Mesenchymal stem cell (in vitro differentiated cells and primary cell): ENCODE results near the gene CCL11.

Experiments used
- DNase-seq: peaks from one replicate; pipeline ENCODE4 v3.0.0-alpha.2; 2013
- H2AFZ ChIP-seq: one replicate; pipeline ENCODE4 v1.6.1; 2013; ENCODE audit warnings: low read depth, mild to moderate bottlenecking, control low read depth, inconsistent platforms, low read length, moderate library complexity
- H2AK5ac ChIP-seq: 2 replicates; pipeline ENCODE4 v1.6.1; 2013; ENCODE audit warnings: low read length, moderate library complexity, mild to moderate bottlenecking, inconsistent platforms; ENCODE audit not compliant: severe bottlenecking
- H2BK120ac ChIP-seq: one replicate; pipeline ENCODE4 v1.6.1; 2013; ENCODE audit warnings: low read depth, mild to moderate bottlenecking, inconsistent platforms, low read length, moderate library complexity
- H2BK12ac ChIP-seq, 2 experiments: one replicate each; pipeline ENCODE4 v1.6.1; 2013; ENCODE audit warnings: inconsistent platforms in 2 of 2, low read length in 2 of 2, mild to moderate bottlenecking in 2 of 2, moderate library complexity in 2 of 2, control low read depth in 1 of 2
- H2BK15ac ChIP-seq: one replicate; pipeline ENCODE4 v1.6.1; 2013; ENCODE audit warnings: mild to moderate bottlenecking, low read depth, inconsistent platforms; ENCODE audit not compliant: poor library complexity, severe bottlenecking
- H2BK5ac ChIP-seq: 2 replicates; pipeline ENCODE4 v1.6.1; 2013; ENCODE audit warnings: low read depth, mild to moderate bottlenecking, low read length, control low read depth, inconsistent platforms; ENCODE audit not compliant: poor library complexity, severe bottlenecking
- H3K14ac ChIP-seq, 2 experiments: one replicate each; pipeline ENCODE4 v1.6.1; 2013; ENCODE audit warnings: inconsistent platforms in 2 of 2, low read length in 2 of 2, control low read depth in 1 of 2, mild to moderate bottlenecking in 1 of 2, moderate library complexity in 1 of 2
- H3K18ac ChIP-seq, 2 experiments: one replicate each; pipeline ENCODE4 v1.6.1; 2013; ENCODE audit warnings: inconsistent platforms in 2 of 2, low read length in 2 of 2, control low read depth in 1 of 2, low read depth in 1 of 2, mild to moderate bottlenecking in 1 of 2
- H3K23ac ChIP-seq, 2 experiments: one replicate each; pipeline ENCODE4 v1.6.1; 2013; ENCODE audit warnings: inconsistent platforms in 2 of 2, low read length in 2 of 2, mild to moderate bottlenecking in 2 of 2, moderate library complexity in 2 of 2, control low read depth in 1 of 2
- H3K27ac ChIP-seq: 2 replicates; pipeline ENCODE4 v1.5.1; 2013; ENCODE audit warnings: mild to moderate bottlenecking, moderate library complexity, low read length, control low read depth, inconsistent platforms; ENCODE audit not compliant: poor library complexity, severe bottlenecking
- H3K27me3 ChIP-seq, 2 experiments: 2 replicates each; pipeline versions ENCODE4 v1.6.1 to v1.7.0; 2013; ENCODE audit warnings: low read length in 2 of 2, mild to moderate bottlenecking in 2 of 2, moderate library complexity in 2 of 2, control low read depth in 1 of 2, inconsistent platforms in 1 of 2; ENCODE audit not compliant: control insufficient read depth in 1 of 2, insufficient read depth in 1 of 2
- H3K36me3 ChIP-seq, 2 experiments: 2 replicates each; pipeline versions ENCODE4 v1.6.1 to v1.7.0; 2013; ENCODE audit warnings: low read length in 2 of 2, control low read depth in 1 of 2, inconsistent platforms in 1 of 2, low read depth in 1 of 2, mild to moderate bottlenecking in 1 of 2; ENCODE audit not compliant: insufficient read depth in 2 of 2, control insufficient read depth in 1 of 2
- H3K4ac ChIP-seq, 2 experiments: one replicate each; pipeline ENCODE4 v1.6.1; 2013; ENCODE audit warnings: inconsistent platforms in 2 of 2, low read length in 2 of 2, mild to moderate bottlenecking in 2 of 2, moderate library complexity in 2 of 2, control low read depth in 1 of 2, low read depth in 1 of 2
- H3K4me1 ChIP-seq: 2 replicates; pipeline ENCODE4 v1.6.1; 2013; ENCODE audit warnings: low read depth, low read length, control low read depth; ENCODE audit not compliant: control insufficient read depth, insufficient read depth
- H3K4me2 ChIP-seq: 2 replicates; pipeline ENCODE4 v1.6.1; 2013; ENCODE audit warnings: low read length, mild to moderate bottlenecking, inconsistent platforms; ENCODE audit not compliant: poor library complexity, severe bottlenecking
- H3K4me3 ChIP-seq, 2 experiments: 2 replicates each; pipeline versions ENCODE4 v1.5.1 to v1.7.0; 2013; ENCODE audit warnings: low read length in 2 of 2, mild to moderate bottlenecking in 2 of 2, control low read depth in 1 of 2, low read depth in 1 of 2; ENCODE audit not compliant: insufficient read depth in 1 of 2
- H3K79me1 ChIP-seq: replicated peaks from 2 replicates; pipeline ENCODE4 v1.6.1; 2013; ENCODE audit warnings: mild to moderate bottlenecking, control low read depth, low read length, inconsistent platforms; ENCODE audit not compliant: poor library complexity, severe bottlenecking
- H3K9ac ChIP-seq: 2 replicates; pipeline ENCODE4 v1.7.0; 2013; ENCODE audit warnings: mild to moderate bottlenecking, low read length, moderate library complexity
- H3K9me3 ChIP-seq: 2 replicates; pipeline ENCODE4 v1.7.0; 2013; ENCODE audit warnings: mild to moderate bottlenecking, low read length; ENCODE audit not compliant: control insufficient read depth
- H4K8ac ChIP-seq: one replicate; pipeline ENCODE4 v1.6.1; 2013; ENCODE audit warnings: inconsistent platforms, mild to moderate bottlenecking, low read length, moderate library complexity
- H4K91ac ChIP-seq: one replicate; pipeline ENCODE4 v1.6.1; 2013; ENCODE audit warnings: mild to moderate bottlenecking, low read length, inconsistent platforms
- WGBS: methylation state at CpG from one replicate; pipeline ENCODE4 v1.1.7; 2013; ENCODE audit warnings: mixed read lengths; 5-methylcytosine and 5-hydroxymethylcytosine counted together

The CCL11 gene

GRCh38 chr17:34242587-34243363, 42.8 kb upstream of the CCL11 start:
- Histone ChIP-seq H2BK5ac (no peak overlapping the region), H3K79me1 (no peaks in the 10 kb centered on the region), H4K8ac (no peak overlapping the region), H3K4ac (no peak overlapping the region), H3K27ac (no peak overlapping the region), H3K27me3 (peaks cover 0 to 4% of the 10 kb centered on the region in 2 experiments), H2BK12ac (no peak overlapping the region), H3K9ac (no peak overlapping the region), H4K91ac (no peak overlapping the region), H3K4me1 (no peaks in the 10 kb centered on the region), H3K23ac (peak overlapping the region in 1 of 2 experiments; percentile 42), H3K18ac (no peak overlapping the region), H2BK120ac (no peak overlapping the region), H3K4me2 (no peak overlapping the region), H2BK15ac (no peak overlapping the region), H3K4me3 (no peak overlapping the region), H2AFZ (no peak overlapping the region), H3K36me3 (no peaks in the 10 kb centered on the region), H2AK5ac (no peak overlapping the region), H3K14ac (peak overlapping the region in 1 of 2 experiments; percentile 37), H3K9me3 (no peaks in the 10 kb centered on the region)
- 85% methylated on average over 8 of the region's 8 CpGs for WGBS
- DNase-seq = no peak

DNA sequence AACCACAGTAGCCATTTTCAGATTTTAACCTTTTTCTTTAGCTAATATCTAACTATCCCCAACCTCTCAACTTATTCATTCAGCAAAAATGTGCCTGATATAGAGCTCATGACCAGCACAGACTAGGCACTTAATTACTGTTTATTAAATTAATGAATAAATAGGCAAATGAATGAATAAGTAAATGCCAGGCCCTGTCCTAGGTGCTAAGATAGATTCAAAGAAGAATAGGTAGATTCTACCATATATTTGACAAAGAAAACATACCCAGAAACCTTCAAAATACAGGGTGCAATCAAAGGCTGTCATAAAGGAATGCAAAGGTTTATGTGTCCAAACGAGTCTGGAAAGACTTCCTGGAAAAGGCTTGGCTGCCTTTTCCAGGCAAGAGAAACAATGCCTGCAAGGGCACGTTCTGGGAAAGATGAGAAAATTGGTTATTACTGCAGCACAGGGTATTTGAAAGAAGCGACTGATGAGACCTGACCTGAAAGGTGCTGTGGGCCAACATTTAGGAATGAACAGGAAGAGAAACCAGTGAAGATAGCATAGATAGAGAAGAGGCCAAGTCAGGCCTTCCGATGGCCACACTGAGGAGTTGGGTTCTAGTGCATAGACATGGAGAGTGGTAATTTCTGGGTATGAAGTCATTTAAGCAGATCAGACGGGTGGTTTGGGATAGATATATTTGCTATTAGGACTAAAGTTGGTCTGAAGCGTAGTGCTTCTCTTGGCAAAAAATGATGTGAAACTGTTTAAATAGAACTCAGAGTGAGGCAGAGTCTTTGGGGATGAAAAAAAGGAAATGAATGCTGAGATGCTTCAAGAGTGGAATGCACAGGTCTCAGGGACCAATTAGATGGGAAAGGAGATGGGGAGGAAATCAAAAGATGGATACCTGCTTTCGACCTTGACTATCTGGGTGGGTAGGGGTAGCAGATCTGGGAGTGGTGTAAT, 41.9 kb upstream of the CCL11 start:
- Histone ChIP-seq H3K4me2 (no peak overlapping the region), H3K18ac (no peak overlapping the region)
- 78% methylated on average over 7 of the region's 7 CpGs for WGBS

GRCh38 chr17:34245351-34245905, 40.1 kb upstream of the CCL11 start:
- Histone ChIP-seq H3K79me1 (no peaks in the 10 kb centered on the region), H3K14ac (no peak overlapping the region), H3K9me3 (no peaks in the 10 kb centered on the region), H3K4me1 (peaks cover 9% of the 10 kb centered on the region), H2BK120ac (no peak overlapping the region), H3K23ac (no peak overlapping the region), H4K8ac (no peak overlapping the region), H2AFZ (no peak overlapping the region), H2BK5ac (no peak overlapping the region), H3K4me3 (no peak overlapping the region), H3K18ac (no peak overlapping the region), H2BK15ac (no peak overlapping the region), H3K4ac (no peak overlapping the region), H3K9ac (no peak overlapping the region), H3K4me2 (no peak overlapping the region), H2AK5ac (no peak overlapping the region), H3K36me3 (no peaks in the 10 kb centered on the region), H4K91ac (no peak overlapping the region), H3K27ac (no peak overlapping the region), H2BK12ac (no peak overlapping the region), H3K27me3 (peaks cover 0 to 4% of the 10 kb centered on the region in 2 experiments)
- DNase-seq = no peak
- WGBS = 90% methylated on average over 5 of the region's 6 CpGs

More for the DNA sequence above, 41.9 kb upstream of the CCL11 start:
- no peaks in the 10 kb centered on the region for H3K79me1 ChIP-seq
- no peak overlapping the region for H3K4me3 ChIP-seq
- H3K4ac ChIP-seq = no peak overlapping the region
- no peak overlapping the region for H2AK5ac ChIP-seq
- H3K23ac ChIP-seq = no peak overlapping the region
- no peak overlapping the region for H2BK120ac ChIP-seq
- peaks cover 2% of the 10 kb centered on the region for H3K4me1 ChIP-seq
- H4K91ac ChIP-seq = no peak overlapping the region
- no peak overlapping the region for H3K14ac ChIP-seq
- no peak overlapping the region for H2BK15ac ChIP-seq
- no peak overlapping the region for H3K9ac ChIP-seq
- H3K9me3 ChIP-seq = no peaks in the 10 kb centered on the region
- H3K27me3 ChIP-seq = peaks cover 0 to 4% of the 10 kb centered on the region in 2 experiments
- DNase-seq = no peak
- H4K8ac ChIP-seq = no peak overlapping the region
- no peak overlapping the region for H2BK12ac ChIP-seq
- no peaks in the 10 kb centered on the region for H3K36me3 ChIP-seq
- no peak overlapping the region for H2BK5ac ChIP-seq
- H2AFZ ChIP-seq = no peak overlapping the region
- no peak overlapping the region for H3K27ac ChIP-seq

GRCh38 chr17:34246446-34246845, 39.1 kb upstream of the CCL11 start:
- Histone ChIP-seq H3K9ac (no peak overlapping the region), H4K8ac (no peak overlapping the region), H2AK5ac (no peak overlapping the region), H3K36me3 (no peaks in the 10 kb centered on the region), H2BK5ac (no peak overlapping the region), H3K18ac (no peak overlapping the region), H3K9me3 (no peaks in the 10 kb centered on the region), H2BK15ac (no peak overlapping the region), H3K4me3 (no peak overlapping the region), H3K4ac (no peak overlapping the region), H2BK120ac (no peak overlapping the region), H3K27ac (no peak overlapping the region), H2AFZ (no peak overlapping the region), H2BK12ac (no peak overlapping the region), H3K14ac (no peak overlapping the region), H3K23ac (no peak overlapping the region), H3K4me2 (no peak overlapping the region), H4K91ac (no peak overlapping the region), H3K4me1 (peaks cover 11% of the 10 kb centered on the region), H3K79me1 (no peaks in the 10 kb centered on the region), H3K27me3 (peaks cover 0 to 4% of the 10 kb centered on the region in 2 experiments)
- 83% methylated on average over 1 of the region's 1 CpG for WGBS
- DNase-seq = no peak
